ENCODE results near the gene ALG3. TPM values are rescaled to one million over a fixed set of nuclear protein-coding genes. Genes with fewer than 3 reads are reported as not detected.

Gene ALG3
- total and polyA plus RNA-seq, 4 donors = 9.1 to 29.4 (median 19.3) TPM

GRCh38 chr3:184237211-184237610 is 11.6 kb downstream of the ALG3 start:
- Histone ChIP-seq H3K9me3 (ENCODE audit: control insufficient read depth, insufficient read depth, low read length) (no peaks in the 10 kb centered on the region), H3K36me3 (ENCODE audit: control insufficient read depth, insufficient read depth, low read length) (peaks cover 37% of the 10 kb centered on the region), H3K4me3 (ENCODE audit: low read depth, low read length) (no peak overlapping the region), H3K27ac (ENCODE audit: low read depth, low read length) (no peak overlapping the region), H3K4me1 (ENCODE audit: control insufficient read depth, insufficient read depth, low read length) (peaks cover 9% of the 10 kb centered on the region), H3K27me3 (ENCODE audit: control insufficient read depth, insufficient read depth, low read length) (no peaks in the 10 kb centered on the region)
- DNase-seq (ENCODE audit: low read depth in 4 of 6, low spot score in 6 of 6) = no peak
- 69% methylated on average over 5 of the region's 7 CpGs for WGBS (ENCODE audit: insufficient coverage)

- no peak for DNase-seq (ENCODE audit: low read depth in 4 of 6, low spot score in 6 of 6)
- no peak overlapping the region for H3K27ac ChIP-seq (ENCODE audit: low read depth, low read length)
- H3K36me3 ChIP-seq (ENCODE audit: control insufficient read depth, insufficient read depth, low read length) = peaks cover 32% of the 10 kb centered on the region
- H3K9me3 ChIP-seq (ENCODE audit: control insufficient read depth, insufficient read depth, low read length) = no peaks in the 10 kb centered on the region
- peaks cover 11% of the 10 kb centered on the region for H3K4me1 ChIP-seq (ENCODE audit: control insufficient read depth, insufficient read depth, low read length)
- 94% methylated on average over 2 of the region's 3 CpGs for WGBS (ENCODE audit: insufficient coverage)
- H3K27me3 ChIP-seq (ENCODE audit: control insufficient read depth, insufficient read depth, low read length) = peaks cover 5% of the 10 kb centered on the region
- H3K4me3 ChIP-seq (ENCODE audit: low read depth, low read length) = no peak overlapping the region
Measured at GRCh38 chr3:184236636-184237035, 12.1 kb downstream of the ALG3 start.

- Histone ChIP-seq H3K27me3 (ENCODE audit: control insufficient read depth, insufficient read depth, low read length) (peaks cover 11% of the 10 kb centered on the region), H3K27ac (ENCODE audit: low read depth, low read length) (no peak overlapping the region), H3K9me3 (ENCODE audit: control insufficient read depth, insufficient read depth, low read length) (no peaks in the 10 kb centered on the region), H3K36me3 (ENCODE audit: control insufficient read depth, insufficient read depth, low read length) (peaks cover 26% of the 10 kb centered on the region), H3K4me1 (ENCODE audit: control insufficient read depth, insufficient read depth, low read length) (peaks cover 17% of the 10 kb centered on the region), H3K4me3 (ENCODE audit: low read depth, low read length) (no peak overlapping the region)
- WGBS (ENCODE audit: insufficient coverage) = 45% methylated on average over 14 of the region's 14 CpGs
- no peak for DNase-seq (ENCODE audit: low read depth in 4 of 6, low spot score in 6 of 6)
Measured at GRCh38 chr3:184236033-184236410, 12.7 kb downstream of the ALG3 start.

GRCh38 chr3:184235381-184236032 is 13.3 kb downstream of the ALG3 start:
- no peak overlapping the region for H3K4me3 ChIP-seq (ENCODE audit: low read depth, low read length)
- H3K4me1 ChIP-seq (ENCODE audit: control insufficient read depth, insufficient read depth, low read length) = peaks cover 20% of the 10 kb centered on the region
- 58% methylated on average over 4 of the region's 4 CpGs for WGBS (ENCODE audit: insufficient coverage)
- peak in 1 of 6 donors; percentile 56 for DNase-seq (ENCODE audit: low read depth in 4 of 6, low spot score in 6 of 6)
- no peaks in the 10 kb centered on the region for H3K9me3 ChIP-seq (ENCODE audit: control insufficient read depth, insufficient read depth, low read length)
- peaks cover 24% of the 10 kb centered on the region for H3K36me3 ChIP-seq (ENCODE audit: control insufficient read depth, insufficient read depth, low read length)
- H3K27ac ChIP-seq (ENCODE audit: low read depth, low read length) = no peak overlapping the region
- H3K27me3 ChIP-seq (ENCODE audit: control insufficient read depth, insufficient read depth, low read length) = peaks cover 14% of the 10 kb centered on the region

GRCh38 chr3:184234671-184235380 is 13.9 kb downstream of the ALG3 start:
- H3K9me3 ChIP-seq (ENCODE audit: control insufficient read depth, insufficient read depth, low read length) = no peaks in the 10 kb centered on the region
- 85% methylated on average over 13 of the region's 19 CpGs for WGBS (ENCODE audit: insufficient coverage)
- no peak for DNase-seq (ENCODE audit: low read depth in 4 of 6, low spot score in 6 of 6)
- peaks cover 19% of the 10 kb centered on the region for H3K27me3 ChIP-seq (ENCODE audit: control insufficient read depth, insufficient read depth, low read length)
- H3K27ac ChIP-seq (ENCODE audit: low read depth, low read length) = no peak overlapping the region
- peaks cover 24% of the 10 kb centered on the region for H3K4me1 ChIP-seq (ENCODE audit: control insufficient read depth, insufficient read depth, low read length)
- peaks cover 23% of the 10 kb centered on the region for H3K36me3 ChIP-seq (ENCODE audit: control insufficient read depth, insufficient read depth, low read length)
- H3K4me3 ChIP-seq (ENCODE audit: low read depth, low read length) = no peak overlapping the region

- Histone ChIP-seq H3K4me1 (ENCODE audit: control insufficient read depth, insufficient read depth, low read length) (peaks cover 28% of the 10 kb centered on the region), H3K4me3 (ENCODE audit: low read depth, low read length) (no peak overlapping the region), H3K27ac (ENCODE audit: low read depth, low read length) (no peak overlapping the region), H3K36me3 (ENCODE audit: control insufficient read depth, insufficient read depth, low read length) (peaks cover 17% of the 10 kb centered on the region), H3K9me3 (ENCODE audit: control insufficient read depth, insufficient read depth, low read length) (no peaks in the 10 kb centered on the region), H3K27me3 (ENCODE audit: control insufficient read depth, insufficient read depth, low read length) (peaks cover 24% of the 10 kb centered on the region)
- DNase-seq (ENCODE audit: low read depth in 4 of 6, low spot score in 6 of 6) = no peak
- 33% methylated on average over 4 of the region's 4 CpGs for WGBS (ENCODE audit: insufficient coverage)
Measured at GRCh38 chr3:184234224-184234623, 14.5 kb downstream of the ALG3 start.

GRCh38 chr3:184233127-184233843 is 15.5 kb downstream of the ALG3 start:
- H3K27ac ChIP-seq (ENCODE audit: low read depth, low read length) = no peak overlapping the region
- H3K4me1 ChIP-seq (ENCODE audit: control insufficient read depth, insufficient read depth, low read length) = peaks cover 31% of the 10 kb centered on the region
- H3K36me3 ChIP-seq (ENCODE audit: control insufficient read depth, insufficient read depth, low read length) = peaks cover 12% of the 10 kb centered on the region
- WGBS (ENCODE audit: insufficient coverage) = 86% methylated on average over 21 of the region's 23 CpGs
- H3K4me3 ChIP-seq (ENCODE audit: low read depth, low read length) = no peak overlapping the region
- H3K9me3 ChIP-seq (ENCODE audit: control insufficient read depth, insufficient read depth, low read length) = no peaks in the 10 kb centered on the region
- H3K27me3 ChIP-seq (ENCODE audit: control insufficient read depth, insufficient read depth, low read length) = peaks cover 24% of the 10 kb centered on the region
- no peak for DNase-seq (ENCODE audit: low read depth in 4 of 6, low spot score in 6 of 6)

GRCh38 chr3:184231671-184232070 is 17.1 kb downstream of the ALG3 start:
- WGBS (ENCODE audit: insufficient coverage) = 13% methylated on average over 2 of the region's 3 CpGs
- no peak for DNase-seq (ENCODE audit: low read depth in 4 of 6, low spot score in 6 of 6)
- H3K36me3 ChIP-seq (ENCODE audit: control insufficient read depth, insufficient read depth, low read length) = peaks cover 12% of the 10 kb centered on the region
- no peak overlapping the region for H3K27ac ChIP-seq (ENCODE audit: low read depth, low read length)
- peaks cover 31% of the 10 kb centered on the region for H3K27me3 ChIP-seq (ENCODE audit: control insufficient read depth, insufficient read depth, low read length)
- no peaks in the 10 kb centered on the region for H3K9me3 ChIP-seq (ENCODE audit: control insufficient read depth, insufficient read depth, low read length)
- H3K4me1 ChIP-seq (ENCODE audit: control insufficient read depth, insufficient read depth, low read length) = peaks cover 31% of the 10 kb centered on the region
- H3K4me3 ChIP-seq (ENCODE audit: low read depth, low read length) = no peak overlapping the region

GRCh38 chr3:184230603-184231528 is 17.9 kb downstream of the ALG3 start:
- Histone ChIP-seq H3K36me3 (ENCODE audit: control insufficient read depth, insufficient read depth, low read length) (peaks cover 9% of the 10 kb centered on the region), H3K4me1 (ENCODE audit: control insufficient read depth, insufficient read depth, low read length) (peaks cover 31% of the 10 kb centered on the region), H3K27me3 (ENCODE audit: control insufficient read depth, insufficient read depth, low read length) (peaks cover 31% of the 10 kb centered on the region), H3K27ac (ENCODE audit: low read depth, low read length) (no peak overlapping the region), H3K4me3 (ENCODE audit: low read depth, low read length) (no peak overlapping the region), H3K9me3 (ENCODE audit: control insufficient read depth, insufficient read depth, low read length) (no peaks in the 10 kb centered on the region)
- peak in 1 of 6 donors; percentile 45 for DNase-seq (ENCODE audit: low read depth in 4 of 6, low spot score in 6 of 6)
- WGBS (ENCODE audit: insufficient coverage) = 4% methylated on average over 79 of the region's 79 CpGs
